Fibroblast of pulmonary artery (primary cell): ENCODE results near the gene NANOS3.
A peak's percentile ranks its signal among the peaks of the same experiment; 100 is the strongest.
"Not testable (repeated sequence)": the region's sequence is repeated elsewhere in the genome, so short reads cannot be mapped to it uniquely, and the experiment has no call there.

Source experiments
- DNase-seq: peaks from one replicate; pipeline ENCODE4 v3.0.0-alpha.2; 2010; ENCODE audit warnings: low read depth
- H3K4me3 ChIP-seq: replicated peaks from 2 replicates; pipeline ENCODE4 v1.5.1; 2011; ENCODE audit warnings: low read depth, mild to moderate bottlenecking, control low read depth, low read length, moderate library complexity
- TF ChIP-seq, protein P1 (sequence below): IDR thresholded peaks from 2 replicates; pipeline ENCODE4 v1.5.1; 2011; ENCODE audit warnings: mild to moderate bottlenecking, control low read depth, low read length, inconsistent platforms; ENCODE audit errors: missing control alignments

NANOS3 gene

DNA sequence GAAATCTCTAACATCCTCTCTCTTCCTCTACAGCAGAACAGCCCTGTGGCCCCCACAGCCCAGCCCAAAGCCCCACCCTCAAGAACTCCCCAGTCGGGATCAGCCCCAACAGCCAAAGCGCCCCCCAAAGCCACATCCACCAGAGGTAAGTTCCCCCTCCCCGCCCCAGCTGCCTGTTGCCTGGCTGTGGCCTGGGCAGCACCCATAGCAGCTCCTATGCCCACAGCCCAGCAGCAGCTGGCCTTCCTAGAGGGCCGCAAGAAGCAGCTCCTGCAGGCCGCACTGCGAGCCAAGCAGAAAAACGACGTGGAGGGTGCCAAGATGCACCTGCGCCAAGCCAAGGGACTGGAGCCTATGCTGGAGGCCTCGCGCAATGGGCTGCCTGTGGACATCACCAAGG is 43.6 kb downstream of the NANOS3 start:
- TF ChIP-seq, protein P1, sequence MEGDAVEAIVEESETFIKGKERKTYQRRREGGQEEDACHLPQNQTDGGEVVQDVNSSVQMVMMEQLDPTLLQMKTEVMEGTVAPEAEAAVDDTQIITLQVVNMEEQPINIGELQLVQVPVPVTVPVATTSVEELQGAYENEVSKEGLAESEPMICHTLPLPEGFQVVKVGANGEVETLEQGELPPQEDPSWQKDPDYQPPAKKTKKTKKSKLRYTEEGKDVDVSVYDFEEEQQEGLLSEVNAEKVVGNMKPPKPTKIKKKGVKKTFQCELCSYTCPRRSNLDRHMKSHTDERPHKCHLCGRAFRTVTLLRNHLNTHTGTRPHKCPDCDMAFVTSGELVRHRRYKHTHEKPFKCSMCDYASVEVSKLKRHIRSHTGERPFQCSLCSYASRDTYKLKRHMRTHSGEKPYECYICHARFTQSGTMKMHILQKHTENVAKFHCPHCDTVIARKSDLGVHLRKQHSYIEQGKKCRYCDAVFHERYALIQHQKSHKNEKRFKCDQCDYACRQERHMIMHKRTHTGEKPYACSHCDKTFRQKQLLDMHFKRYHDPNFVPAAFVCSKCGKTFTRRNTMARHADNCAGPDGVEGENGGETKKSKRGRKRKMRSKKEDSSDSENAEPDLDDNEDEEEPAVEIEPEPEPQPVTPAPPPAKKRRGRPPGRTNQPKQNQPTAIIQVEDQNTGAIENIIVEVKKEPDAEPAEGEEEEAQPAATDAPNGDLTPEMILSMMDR: no peak
- H3K4me3 ChIP-seq: no peak overlapping the region
- no peak for DNase-seq

DNA sequence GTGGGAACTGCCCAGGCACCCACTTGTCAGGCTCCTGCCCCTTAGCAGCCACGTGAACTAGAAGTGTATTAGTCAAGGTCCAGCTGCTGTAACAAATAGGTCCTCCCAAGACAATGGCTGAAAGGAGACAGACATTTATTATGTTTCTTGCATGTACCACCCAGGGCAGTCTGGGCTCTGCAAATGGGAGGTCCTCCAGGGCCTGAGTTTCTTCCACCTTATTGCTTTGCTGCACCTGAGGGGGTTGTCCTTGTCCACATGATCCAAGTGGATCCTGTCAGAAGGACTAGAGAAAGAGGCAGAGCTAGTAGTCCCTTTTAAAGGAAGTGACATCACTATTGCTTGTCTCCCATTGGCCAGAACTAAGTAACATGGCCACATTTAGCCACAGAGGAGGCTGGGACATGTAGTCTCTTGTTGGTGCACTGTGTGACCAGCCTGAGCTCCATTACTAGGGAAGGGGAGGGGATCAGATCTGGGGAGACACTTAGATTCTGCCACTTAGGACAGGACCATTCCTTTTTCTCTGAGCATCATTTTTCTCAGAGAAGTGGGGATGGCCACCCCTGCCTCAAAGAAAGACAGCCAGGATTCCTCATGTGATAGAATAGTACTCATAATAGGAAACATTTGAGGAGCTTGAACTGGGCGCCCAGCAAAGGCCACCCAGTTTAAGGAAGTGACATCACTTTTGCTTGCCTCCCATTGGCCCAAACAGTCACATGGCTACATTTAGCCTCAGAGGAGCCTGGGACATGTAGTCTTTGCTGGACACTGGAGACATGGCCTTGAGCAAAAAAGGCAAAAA is 44.2 kb downstream of the NANOS3 start:
- peak; percentile 52 for DNase-seq
- TF ChIP-seq, protein P1: no peak
- no peak overlapping the region for H3K4me3 ChIP-seq

DNA sequence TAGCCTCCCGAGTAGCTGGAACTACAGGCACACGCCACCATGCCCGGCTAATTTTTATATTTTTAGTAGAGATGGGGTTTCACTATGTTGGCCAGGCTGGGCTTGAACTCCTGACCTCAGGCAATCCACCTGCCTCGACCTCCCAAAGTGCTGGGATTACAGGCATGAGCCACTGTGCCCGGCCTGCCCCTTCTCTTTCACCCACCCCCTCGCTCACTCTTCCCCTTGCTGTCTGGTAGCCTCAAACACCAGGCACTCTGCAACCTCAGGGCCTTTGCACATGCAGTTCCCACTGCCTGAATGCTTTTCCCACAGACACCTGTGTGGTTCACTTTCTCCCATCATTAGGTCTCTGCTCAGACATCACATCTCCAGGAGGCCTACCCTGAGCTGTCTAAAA is 45.2 kb downstream of the NANOS3 start:
- H3K4me3 ChIP-seq, DNase-seq: not testable (repeated sequence)

DNA sequence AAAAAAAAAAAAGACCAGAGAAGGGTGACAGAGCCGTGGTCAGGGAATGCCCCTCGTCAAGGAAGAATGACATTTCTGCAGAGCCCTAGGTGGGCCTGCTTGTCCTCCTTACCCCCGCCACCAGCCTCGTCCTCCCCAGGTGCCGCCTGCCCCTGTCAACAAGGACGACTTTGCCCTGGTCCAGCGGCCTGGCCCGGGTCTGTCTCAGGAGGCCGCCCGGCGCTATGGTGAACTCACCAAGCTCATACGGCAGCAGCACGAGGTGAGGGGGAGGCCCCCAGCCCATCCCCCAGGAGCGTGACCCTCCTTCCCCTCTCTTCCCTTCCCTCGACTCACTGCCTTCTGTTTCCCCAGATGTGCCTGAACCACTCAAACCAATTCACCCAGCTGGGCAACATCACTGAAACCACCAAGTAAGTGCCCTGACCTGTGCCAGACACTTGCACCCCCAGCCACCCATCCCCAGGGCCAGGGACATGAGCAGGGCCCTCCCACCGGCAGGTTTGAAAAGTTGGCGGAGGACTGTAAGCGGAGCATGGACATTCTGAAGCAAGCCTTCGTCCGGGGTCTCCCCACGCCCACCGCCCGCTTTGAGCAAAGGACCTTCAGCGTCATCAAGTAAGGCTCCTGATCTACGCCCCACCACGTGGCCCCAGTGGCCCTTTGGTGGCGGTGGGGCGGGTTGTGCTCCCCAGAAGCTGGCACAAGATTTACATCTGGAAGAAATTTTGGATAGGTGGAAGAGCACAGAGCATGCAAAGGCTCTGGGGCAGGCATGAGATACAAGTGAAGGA is 46.5 kb downstream of the NANOS3 start:
- TF ChIP-seq, protein P1: no peak
- DNase-seq: no peak
- no peak overlapping the region for H3K4me3 ChIP-seq

DNA sequence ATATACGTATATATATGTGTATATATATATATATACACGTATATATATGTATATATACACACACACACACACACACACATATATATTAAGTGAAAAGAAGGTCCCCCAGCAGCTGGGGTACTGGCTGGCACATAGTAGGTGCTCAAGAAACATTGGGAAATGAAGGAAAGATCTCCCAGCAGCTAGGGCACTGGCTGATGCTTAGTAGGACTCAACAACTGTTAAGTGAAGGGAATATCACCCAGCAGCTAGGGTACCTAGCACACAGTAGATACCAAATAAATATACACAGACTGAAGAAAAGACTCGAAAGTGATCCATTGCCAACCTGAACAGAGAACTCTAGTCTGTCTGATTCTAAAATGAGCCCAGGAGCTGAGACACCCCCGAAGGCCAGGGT is 49.1 kb downstream of the NANOS3 start:
- DNase-seq: no peak
- TF ChIP-seq, protein P1: no peak
- H3K4me3 ChIP-seq: no peak overlapping the region

DNA sequence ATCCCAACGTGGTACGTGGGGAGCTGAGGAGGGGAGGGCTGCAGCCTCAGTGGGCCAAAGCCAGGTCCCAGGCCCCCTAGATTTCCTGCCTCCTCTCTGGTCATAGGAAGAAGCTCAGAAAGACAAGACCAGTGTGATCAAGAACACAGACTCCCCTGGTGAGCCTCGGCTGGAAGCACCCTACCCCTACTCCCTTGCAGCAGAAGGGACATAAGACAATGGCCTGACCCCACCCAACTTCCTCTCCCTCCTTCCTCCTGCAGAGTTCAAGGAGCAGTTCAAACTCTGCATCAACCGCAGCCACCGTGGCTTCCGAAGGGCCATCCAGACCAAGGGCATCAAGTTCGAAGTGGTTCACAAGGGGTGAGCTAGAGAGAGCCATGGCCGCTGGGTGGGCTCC is 49.8 kb downstream of the NANOS3 start:
- no peak overlapping the region for H3K4me3 ChIP-seq
- TF ChIP-seq, protein P1: no peak
- no peak for DNase-seq

DNA sequence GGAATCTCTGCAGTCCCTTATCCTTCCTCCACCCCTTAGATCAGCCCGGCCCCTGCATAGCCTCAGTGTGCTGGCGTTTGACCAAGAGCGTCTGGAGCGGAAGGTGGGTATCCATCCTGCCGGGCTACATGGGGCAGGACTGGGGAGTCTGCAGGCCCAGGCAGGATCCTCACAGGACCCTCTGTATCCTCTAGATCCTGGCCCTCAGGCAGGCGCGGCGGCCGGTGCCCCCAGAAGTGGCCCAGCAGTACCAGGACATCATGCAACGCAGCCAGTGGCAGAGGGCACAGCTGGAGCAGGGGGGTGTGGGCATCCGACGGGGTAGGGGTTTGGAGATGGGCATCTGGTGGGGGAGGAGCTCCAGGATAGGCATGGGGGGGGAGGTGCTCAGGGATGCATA is 52.4 kb downstream of the NANOS3 start:
- TF ChIP-seq, protein P1: no peak
- no peak for DNase-seq
- no peak overlapping the region for H3K4me3 ChIP-seq
